GM19035 (cell line): ENCODE data around the gene GLCCI1.
A peak's percentile ranks its signal among the peaks of the same experiment; 100 is the strongest.
"Not testable (repeated sequence)": the region's sequence is repeated elsewhere in the genome, so short reads cannot be mapped to it uniquely, and the experiment has no call there.

Experiments used
- ATAC-seq: cut with Tn5 transposase; IDR thresholded peaks from one replicate; pipeline ENCODE4 v1.9.1; 2021; ENCODE audit not compliant: unreplicated experiment

The GLCCI1 gene

GRCh38 chr7:8086239-8086638 lies 117.6 kb downstream of the GLCCI1 start:
- no peak for ATAC-seq

- no peak for ATAC-seq
These were observed 120.6 kb downstream of the GLCCI1 start for GRCh38 chr7:8089036-8089780.

GRCh38 chr7:8092140-8092539 lies 123.5 kb downstream of the GLCCI1 start:
- no peak for ATAC-seq

GRCh38 chr7:8094164-8095140 lies 125.9 kb downstream of the GLCCI1 start:
- no peak for ATAC-seq

- not testable (repeated sequence) for ATAC-seq
These were observed 132.7 kb downstream of the GLCCI1 start for GRCh38 chr7:8101292-8101691.

GRCh38 chr7:8103282-8103681 lies 134.7 kb downstream of the GLCCI1 start:
- ATAC-seq: no peak

DNA sequence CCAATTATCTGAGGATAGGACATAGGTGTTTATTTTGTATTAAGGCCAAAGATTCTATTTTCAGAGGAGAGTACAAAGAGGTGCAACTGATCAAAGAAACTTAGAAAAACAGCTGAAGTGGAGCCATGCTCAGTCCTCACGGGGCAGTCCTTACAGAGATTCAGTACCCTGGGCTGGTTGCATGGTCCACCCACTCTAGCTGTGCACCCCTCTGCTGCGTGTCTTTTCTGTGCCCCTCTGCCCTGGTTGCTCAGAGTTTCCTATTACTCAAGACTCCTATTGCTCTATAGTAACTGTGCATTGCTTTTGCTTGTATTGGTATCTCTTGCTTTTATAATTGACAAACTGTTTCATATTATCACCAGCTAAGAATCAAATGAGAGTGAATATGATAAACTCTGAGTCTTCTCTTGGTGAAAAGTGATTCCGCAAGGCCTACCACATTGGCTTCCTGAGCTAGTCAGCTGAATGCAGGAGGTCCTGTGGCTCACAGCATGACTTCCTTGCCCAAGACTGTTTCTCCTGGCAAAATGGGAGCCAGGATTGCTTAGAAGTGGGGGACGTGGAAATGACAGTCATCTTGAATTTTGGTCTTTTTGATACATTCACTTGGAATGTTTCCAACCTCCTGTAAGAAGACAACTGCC lies 137.0 kb downstream of the GLCCI1 start:
- no peak for ATAC-seq

GRCh38 chr7:8109196-8110022 lies 140.8 kb downstream of the GLCCI1 start:
- ATAC-seq: no peak

DNA sequence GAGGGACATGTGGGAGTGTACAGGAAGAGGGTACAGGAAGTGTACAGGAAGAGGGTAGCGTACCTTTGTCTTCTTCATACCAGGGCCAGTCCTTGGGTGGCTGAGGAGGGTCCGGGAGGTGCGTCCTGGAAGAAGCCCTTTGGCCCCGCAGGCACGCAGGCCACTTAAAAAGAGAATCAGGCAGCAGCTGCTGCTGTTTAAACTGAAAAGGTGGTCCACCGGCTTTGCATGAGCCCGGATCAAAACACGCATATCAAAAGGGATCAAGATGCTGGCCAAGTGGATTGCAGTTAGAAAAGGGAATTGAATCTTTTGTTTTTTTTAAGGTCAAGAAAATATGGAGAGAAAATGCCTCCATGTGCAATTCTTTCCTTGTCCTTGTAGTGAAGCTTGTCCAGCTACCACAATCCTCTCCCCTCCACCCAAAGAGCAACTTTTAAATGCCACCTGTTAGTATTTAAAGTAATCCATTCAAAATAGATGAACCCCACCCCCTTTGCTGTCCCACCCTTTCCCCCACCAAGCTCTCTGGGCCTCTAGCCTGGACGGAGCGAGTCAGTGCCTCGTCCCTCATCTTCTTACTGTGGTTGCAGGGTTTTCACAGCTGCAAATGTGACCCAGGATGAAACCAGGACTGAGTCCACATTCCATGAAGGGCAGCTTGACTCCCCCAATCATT lies 142.8 kb downstream of the GLCCI1 start:
- no peak for ATAC-seq

DNA sequence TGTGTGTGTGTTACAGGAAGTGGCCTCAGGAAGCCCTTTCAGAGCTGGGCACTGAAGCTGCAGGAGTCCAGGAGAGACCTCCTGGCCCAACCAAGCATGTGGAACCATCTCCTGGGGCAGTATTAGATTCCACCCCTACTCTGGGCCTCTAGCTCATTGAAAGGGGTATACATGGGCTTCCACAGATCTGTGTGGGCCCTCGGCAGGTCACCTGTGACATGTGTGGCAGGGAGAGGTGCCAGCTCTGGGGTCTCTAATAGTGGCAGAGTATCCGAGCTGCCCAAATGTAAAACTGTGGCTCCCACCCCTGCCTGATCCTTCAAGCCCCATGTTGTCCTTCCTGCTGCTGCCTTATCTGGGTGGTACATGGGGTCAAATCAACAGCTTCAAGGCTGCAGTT lies 144.1 kb downstream of the GLCCI1 start:
- no peak for ATAC-seq

- no peak for ATAC-seq
These were observed 144.6 kb downstream of the GLCCI1 start for GRCh38 chr7:8113184-8113583.

DNA sequence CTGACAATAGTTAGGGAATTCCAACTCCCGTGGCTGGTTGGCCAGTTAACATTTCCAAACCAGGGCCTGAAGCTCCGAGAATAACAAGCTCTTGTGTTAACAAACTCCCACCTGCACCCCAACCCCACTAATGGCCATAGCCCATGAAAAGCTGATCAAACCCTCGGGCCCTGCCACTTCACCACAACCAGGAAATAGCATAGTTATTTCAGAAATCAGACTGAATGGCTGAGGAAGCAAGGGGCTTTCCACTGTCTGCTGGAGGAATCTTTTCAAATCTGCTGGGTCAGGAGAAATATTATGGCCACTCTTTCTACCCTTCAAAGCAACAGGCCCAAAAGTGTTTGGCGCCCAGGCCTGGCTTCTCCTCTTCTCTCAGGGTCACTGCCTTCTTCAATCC lies 145.6 kb downstream of the GLCCI1 start:
- peak; percentile 46 for ATAC-seq

- peak; percentile 87 for ATAC-seq
These were observed 147.2 kb downstream of the GLCCI1 start for GRCh38 chr7:8115547-8116402.

DNA sequence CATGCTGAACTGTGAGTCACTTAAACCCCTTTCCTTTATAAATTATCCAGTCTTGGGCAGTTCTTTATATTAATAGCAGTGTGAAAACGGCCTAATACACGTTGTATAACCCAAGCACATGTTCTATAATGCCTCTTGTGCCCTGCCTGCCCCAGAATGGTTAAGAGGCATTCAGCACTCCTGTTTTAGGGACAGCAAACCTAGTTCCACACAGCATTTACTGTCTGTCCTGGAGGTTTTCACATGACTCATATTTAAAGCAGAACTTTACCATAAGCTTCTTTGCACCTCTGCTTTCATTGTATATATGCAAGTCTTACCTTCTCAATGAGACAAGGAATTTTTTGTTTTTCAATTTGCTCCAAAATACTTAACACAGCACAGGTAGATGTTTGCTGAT lies 148.6 kb downstream of the GLCCI1 start:
- no peak for ATAC-seq

DNA sequence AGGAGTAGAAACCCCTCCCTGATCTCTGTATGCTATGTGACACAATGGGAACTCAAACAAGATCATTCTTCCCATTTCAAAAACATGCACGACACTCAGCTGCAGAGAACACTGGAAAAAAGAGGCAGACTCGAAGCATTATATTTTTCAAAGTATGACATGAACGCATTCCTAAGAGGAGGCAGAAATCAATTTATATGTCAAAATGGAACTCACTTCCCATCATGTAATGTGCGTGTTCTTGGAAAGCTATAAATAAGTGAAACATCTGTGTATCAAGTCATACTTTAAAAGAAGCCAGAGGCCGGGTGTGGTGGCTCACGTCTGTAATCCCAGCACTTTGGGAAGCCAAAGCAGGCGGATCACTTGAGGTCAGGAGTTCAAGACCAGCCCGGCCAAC lies 150.7 kb downstream of the GLCCI1 start:
- ATAC-seq: no peak

DNA sequence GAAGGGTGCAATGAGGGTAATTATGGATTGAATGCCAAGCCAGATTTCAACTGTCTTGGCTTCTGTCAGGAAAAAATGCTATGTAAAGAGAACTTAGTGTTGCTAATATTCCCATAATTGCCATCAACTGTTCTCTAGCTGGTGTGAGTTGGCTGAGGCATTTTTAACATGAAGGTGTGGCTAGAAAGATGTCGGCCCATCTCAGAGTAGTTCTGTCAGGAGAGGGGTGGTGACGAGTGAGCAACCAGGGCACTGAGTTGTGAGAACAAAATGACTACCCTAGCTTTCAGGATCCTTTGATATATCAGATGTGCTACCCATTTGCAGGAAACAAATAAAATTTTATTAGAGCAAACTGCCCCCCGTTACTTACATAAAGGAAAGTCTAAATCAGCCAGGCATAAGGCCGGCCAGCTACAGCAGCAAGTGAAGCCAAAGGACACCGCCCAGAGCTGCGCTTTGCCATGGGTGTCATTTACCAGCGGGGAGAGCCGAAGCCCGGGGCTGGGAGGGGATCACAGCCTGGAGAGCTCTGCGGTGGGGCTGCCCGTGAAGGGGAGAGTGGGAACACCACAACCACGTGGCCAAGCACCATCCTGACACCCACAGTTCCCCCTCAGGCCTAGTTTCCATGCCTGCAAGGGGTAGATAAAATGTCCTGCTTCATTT lies 151.9 kb downstream of the GLCCI1 start:
- no peak for ATAC-seq

DNA sequence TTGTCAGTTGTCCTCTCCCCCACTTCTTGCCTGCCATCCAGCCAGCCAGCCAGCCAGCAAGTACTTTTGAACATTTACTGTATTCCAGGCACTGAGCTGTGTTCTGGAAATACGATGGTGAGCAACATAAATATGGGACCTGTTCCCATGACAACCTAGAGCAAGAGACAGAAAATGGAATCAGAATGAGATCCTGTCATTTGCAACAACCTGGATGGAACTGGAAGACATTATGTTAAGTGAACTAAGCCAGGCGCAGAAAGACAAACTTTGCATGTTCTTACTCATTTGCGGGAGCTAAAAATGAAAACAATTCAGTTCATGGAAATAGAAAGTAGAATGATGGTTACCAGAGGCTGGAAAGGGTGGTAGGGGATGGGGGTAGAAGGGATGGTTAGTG lies 152.6 kb downstream of the GLCCI1 start:
- no peak for ATAC-seq

GRCh38 chr7:8125680-8126444 lies 157.3 kb downstream of the GLCCI1 start:
- peak; percentile 65 for ATAC-seq
